IPS DF 6.9 (cell line): ENCODE measurements around the gene FBL.
A peak's percentile ranks its signal among the peaks of the same experiment; 100 is the strongest.

ENCODE experiments used
- DNase-seq: peaks from one replicate; pipeline ENCODE4 v3.0.0-alpha.2; 2013; ENCODE audit warnings: low read depth, low spot score
- H3K27ac ChIP-seq: one replicate; pipeline ENCODE4 v1.5.1; 2013; ENCODE audit warnings: low read length, control low read depth
- H3K27me3 ChIP-seq: 2 replicates; pipeline ENCODE4 v1.6.1; 2013; ENCODE audit warnings: mild to moderate bottlenecking, low read length; ENCODE audit not compliant: control insufficient read depth, insufficient read depth
- H3K36me3 ChIP-seq: 2 replicates; pipeline ENCODE4 v1.6.1; 2013; ENCODE audit warnings: low read length; ENCODE audit not compliant: control insufficient read depth, insufficient read depth
- H3K4me1 ChIP-seq: 2 replicates; pipeline ENCODE4 v1.6.1; 2013; ENCODE audit warnings: low read length; ENCODE audit not compliant: control insufficient read depth, insufficient read depth
- H3K4me3 ChIP-seq: 2 replicates; pipeline ENCODE4 v1.5.1; 2013; ENCODE audit warnings: mild to moderate bottlenecking, low read length
- H3K9me3 ChIP-seq: 2 replicates; pipeline ENCODE4 v1.6.1; 2013; ENCODE audit warnings: low read length, inconsistent platforms; ENCODE audit not compliant: control insufficient read depth, insufficient read depth
- WGBS: extraction: QIAGEN DNeasy Blood & Tissue Kit; methylation state at CpG from one replicate; pipeline ENCODE4 v1.1.7; 2013; ENCODE audit warnings: mixed read lengths, missing lambda C conversion rate; ENCODE audit not compliant: insufficient read length, insufficient coverage; 5-methylcytosine and 5-hydroxymethylcytosine counted together

Gene FBL

DNA sequence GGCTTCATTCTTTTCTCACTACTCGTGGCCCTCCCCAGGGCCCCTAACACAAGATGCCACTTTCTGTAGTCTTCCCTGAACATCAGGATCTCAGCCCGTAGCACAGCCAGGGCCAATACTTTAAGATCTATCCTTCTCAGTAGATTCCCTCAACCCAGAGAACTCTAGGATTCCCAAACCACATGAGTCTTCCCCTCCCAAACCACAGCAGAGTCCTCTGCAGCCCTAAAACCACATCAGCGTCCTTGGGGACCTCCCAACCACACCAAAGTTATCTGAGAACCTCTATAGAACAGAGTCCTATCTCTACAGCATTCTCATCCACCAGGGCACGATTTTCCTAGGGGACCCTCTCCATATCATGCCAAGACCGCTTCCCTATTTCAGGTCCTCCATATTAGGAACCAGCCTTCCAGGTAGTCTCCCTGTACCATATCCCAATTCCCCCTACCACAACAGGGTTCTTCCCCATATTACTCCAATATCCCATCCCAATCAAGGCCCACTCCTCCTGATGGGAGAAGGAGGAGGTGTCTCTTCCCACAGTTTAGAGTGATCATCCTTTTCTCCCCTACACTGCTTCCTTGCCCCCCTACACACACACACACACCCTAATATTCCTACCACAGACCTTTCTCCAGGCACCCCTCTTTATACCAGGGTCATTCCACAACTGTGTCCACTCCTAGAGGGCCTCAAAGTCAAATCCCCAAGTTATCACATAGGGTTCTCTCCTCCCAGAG is 13.7 kb downstream of the FBL start:
- no peaks in the 10 kb centered on the region for H3K9me3 ChIP-seq
- no peak for DNase-seq
- no CpG with 5 or more reads among the region's 5 CpGs for WGBS
- H3K27ac ChIP-seq: no peak overlapping the region
- H3K36me3 ChIP-seq: peaks cover 26% of the 10 kb centered on the region
- H3K4me3 ChIP-seq: peak overlapping the region; percentile 95; the same call in 1 of the 2 replicates
- no peaks in the 10 kb centered on the region for H3K27me3 ChIP-seq
- H3K4me1 ChIP-seq: no peaks in the 10 kb centered on the region

DNA sequence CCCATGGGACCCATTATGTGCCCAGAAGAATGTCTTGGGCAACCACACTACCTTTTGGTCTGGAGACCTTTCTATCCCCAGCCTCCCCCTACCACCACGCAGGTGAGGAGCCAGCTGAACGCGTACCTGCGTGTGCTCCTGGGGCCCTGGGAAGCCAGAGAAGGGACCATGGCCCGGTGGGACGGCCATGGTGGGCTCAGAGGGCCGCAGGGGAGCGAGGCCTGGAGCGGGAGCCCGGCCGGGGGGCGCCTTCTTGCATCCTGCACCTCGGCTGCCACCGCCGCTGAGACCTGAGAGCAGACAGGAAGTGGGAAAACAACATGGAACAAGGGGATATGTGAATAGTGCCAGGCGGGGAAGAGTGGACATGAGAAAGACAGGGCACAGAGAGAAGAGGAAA is 14.5 kb downstream of the FBL start:
- Histone ChIP-seq H3K4me1 (no peaks in the 10 kb centered on the region), H3K4me3 (no peak overlapping the region), H3K27ac (no peak overlapping the region), H3K27me3 (no peaks in the 10 kb centered on the region), H3K36me3 (peaks cover 22% of the 10 kb centered on the region), H3K9me3 (no peaks in the 10 kb centered on the region)
- WGBS: no CpG with 5 or more reads among the region's 16 CpGs
- DNase-seq: no peak

DNA sequence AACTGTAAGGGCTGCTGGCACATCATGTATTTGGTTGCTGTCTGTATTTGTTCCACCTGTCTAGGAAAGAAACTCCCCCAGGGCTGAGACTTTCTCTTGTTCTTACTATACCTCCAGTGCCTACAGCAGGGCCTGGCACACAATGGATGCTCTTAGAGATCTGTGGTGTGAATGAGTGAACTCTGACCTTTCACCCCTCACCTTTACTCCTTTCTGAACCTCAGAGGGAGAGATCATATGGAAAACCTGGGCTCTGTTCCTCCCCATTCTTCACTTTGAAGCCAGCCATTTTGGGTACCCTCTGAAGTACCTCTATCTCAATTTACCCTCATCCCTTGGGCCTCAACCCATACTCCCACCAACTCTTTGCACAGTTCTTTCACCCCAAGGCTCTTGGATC is 15.3 kb downstream of the FBL start:
- H3K4me1 ChIP-seq: no peaks in the 10 kb centered on the region
- H3K9me3 ChIP-seq: no peaks in the 10 kb centered on the region
- no peaks in the 10 kb centered on the region for H3K27me3 ChIP-seq
- H3K4me3 ChIP-seq: no peak overlapping the region
- H3K27ac ChIP-seq: no peak overlapping the region
- DNase-seq: no peak
- H3K36me3 ChIP-seq: peaks cover 19% of the 10 kb centered on the region

DNA sequence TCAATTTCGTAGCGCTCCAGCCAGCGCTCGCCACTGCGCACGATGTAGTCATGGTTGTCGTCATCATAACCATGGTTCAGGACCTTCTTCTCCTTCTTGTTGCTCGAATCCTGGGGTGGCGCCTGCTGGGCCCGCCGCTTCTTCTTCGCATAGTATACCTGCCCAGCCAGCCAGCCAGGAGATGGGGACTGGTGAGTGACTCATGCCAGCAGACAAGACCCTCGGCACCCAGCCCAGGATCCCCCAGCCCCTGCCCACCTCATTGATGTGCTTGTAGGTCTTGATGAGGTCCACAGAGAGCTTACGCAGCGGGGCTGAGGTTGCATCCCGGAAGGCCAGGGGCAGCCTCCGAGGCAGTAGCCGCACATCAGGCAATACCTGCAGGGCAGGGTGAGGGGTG is 15.8 kb downstream of the FBL start:
- H3K27me3 ChIP-seq: no peaks in the 10 kb centered on the region
- no peaks in the 10 kb centered on the region; the same call in 1 of the 2 replicates for H3K4me1 ChIP-seq
- WGBS: no CpG with 5 or more reads among the region's 18 CpGs
- peaks cover 22% of the 10 kb centered on the region for H3K36me3 ChIP-seq
- DNase-seq: no peak
- no peak overlapping the region for H3K4me3 ChIP-seq
- H3K27ac ChIP-seq: no peak overlapping the region
- no peaks in the 10 kb centered on the region for H3K9me3 ChIP-seq

DNA sequence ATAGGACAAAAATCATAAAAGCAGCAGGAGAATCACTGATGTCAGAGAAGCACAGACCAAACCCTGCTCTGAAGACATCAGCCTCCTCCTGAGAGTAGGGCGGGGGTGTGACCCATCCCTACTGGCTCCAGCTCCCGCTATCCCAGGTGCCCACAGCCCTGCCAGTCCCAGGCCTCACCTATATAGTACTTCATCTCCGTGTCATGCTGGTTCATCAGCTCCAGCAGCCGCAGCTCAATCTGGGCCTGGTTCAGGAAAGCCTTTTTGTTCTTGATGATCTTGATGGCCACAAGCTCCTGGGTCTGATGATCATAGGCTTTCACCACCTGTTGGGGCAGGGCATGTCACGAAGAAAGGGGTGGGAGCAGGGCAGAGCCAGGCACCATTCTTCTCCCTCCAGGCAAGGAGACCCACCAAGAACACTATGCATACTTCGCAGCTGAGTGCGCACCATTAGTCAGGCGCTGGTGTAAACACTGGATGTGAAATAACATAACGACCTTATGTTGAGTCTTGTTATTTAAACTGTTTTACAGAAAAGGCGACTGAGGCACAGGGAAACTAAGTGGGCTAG is 16.4 kb downstream of the FBL start:
- H3K27me3 ChIP-seq: no peaks in the 10 kb centered on the region

DNA sequence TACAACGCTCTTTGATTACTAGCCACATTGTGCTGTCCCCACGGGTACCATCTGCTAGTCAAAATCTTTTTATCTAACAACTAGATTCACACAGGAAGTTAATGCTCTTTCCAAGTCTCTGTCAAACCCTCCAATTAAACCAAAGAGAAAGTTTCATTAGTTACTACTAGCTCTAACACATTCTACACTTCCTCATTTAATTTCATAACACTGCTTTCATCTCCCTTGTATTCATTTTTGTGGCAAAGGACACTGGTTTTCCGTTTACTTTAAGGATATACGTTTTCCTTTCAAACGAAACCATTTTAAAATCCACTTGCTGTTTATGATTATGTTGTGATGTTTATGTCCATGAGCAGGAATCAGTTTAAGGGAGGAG is 17.5 kb downstream of the FBL start:
- peaks cover 19% of the 10 kb centered on the region for H3K36me3 ChIP-seq
- no CpG with 5 or more reads among the region's 5 CpGs for WGBS

More for the DNA sequence above, 16.4 kb downstream of the FBL start:
- no CpG with 5 or more reads among the region's 10 CpGs for WGBS
- Histone ChIP-seq H3K4me1 (peaks cover 2% of the 10 kb centered on the region; the same call in 1 of the 2 replicates), H3K4me3 (no peak overlapping the region), H3K36me3 (peaks cover 22% of the 10 kb centered on the region), H3K27ac (no peak overlapping the region), H3K9me3 (no peaks in the 10 kb centered on the region)
- no peak for DNase-seq

DNA sequence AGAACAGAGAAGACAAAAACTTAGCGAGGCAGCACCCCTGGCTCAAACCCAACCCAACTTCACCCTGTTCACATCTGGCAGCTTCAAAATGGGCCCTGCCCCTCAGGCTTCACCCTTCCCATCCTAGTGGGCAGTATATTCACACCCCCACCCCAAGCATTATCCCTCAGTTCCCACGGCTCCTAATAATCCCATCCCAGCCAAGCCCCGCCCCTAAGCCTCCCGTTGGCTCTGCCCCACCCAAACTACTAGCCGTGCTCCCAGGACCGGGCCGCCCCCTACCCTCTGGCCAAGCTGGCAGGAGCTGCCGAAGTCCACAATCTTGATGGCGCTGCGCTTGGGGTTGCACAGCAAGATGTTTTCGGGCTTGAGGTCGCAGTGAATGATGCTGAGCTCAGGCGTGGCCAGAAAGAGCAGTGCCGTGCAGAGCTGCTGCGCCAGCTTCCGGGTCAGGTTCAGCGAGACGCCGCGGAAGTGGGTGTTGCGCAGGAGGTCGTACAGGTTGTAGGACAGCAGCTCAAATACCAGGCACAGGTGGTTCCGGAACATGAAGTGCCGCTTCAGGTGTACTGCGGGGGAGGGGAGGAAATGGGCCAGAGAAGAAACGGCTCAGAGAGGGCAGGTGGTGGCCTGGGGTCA is 18.0 kb downstream of the FBL start:
- peaks cover 2% of the 10 kb centered on the region; the same call in 1 of the 2 replicates for H3K4me1 ChIP-seq
- peaks cover 19% of the 10 kb centered on the region for H3K36me3 ChIP-seq
- H3K27me3 ChIP-seq: no peaks in the 10 kb centered on the region
- WGBS: no CpG with 5 or more reads among the region's 26 CpGs
- H3K9me3 ChIP-seq: no peaks in the 10 kb centered on the region
- no peak for DNase-seq
- H3K27ac ChIP-seq: no peak overlapping the region
- no peak overlapping the region for H3K4me3 ChIP-seq

More for the DNA sequence above, 17.5 kb downstream of the FBL start:
- Histone ChIP-seq H3K27me3 (no peaks in the 10 kb centered on the region), H3K9me3 (no peaks in the 10 kb centered on the region), H3K4me1 (peaks cover 2% of the 10 kb centered on the region; the same call in 1 of the 2 replicates), H3K4me3 (no peak overlapping the region), H3K27ac (no peak overlapping the region)
- DNase-seq: no peak

DNA sequence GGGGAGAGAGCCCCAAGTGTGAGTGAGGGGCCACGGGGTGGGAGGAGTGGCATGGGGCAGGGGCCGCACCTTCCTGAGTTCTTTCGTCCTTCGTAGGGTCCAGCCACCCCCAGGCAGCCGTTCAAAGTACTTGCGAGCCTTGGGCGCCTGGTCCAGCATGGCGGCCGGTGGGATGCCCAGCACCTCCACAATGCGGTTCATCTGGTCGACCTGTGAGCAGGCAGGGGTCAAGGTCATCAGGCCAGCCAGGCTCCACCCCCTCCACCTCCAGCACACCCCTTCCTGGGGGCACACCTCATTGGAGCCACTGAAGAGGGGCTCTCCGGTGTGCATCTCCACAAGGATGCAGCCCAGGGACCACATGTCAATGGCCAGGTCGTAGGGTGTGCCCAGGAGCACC is 19.0 kb downstream of the FBL start:
- no peaks in the 10 kb centered on the region for H3K9me3 ChIP-seq
- H3K27me3 ChIP-seq: no peaks in the 10 kb centered on the region
- no peak overlapping the region for H3K4me3 ChIP-seq
- no CpG with 5 or more reads among the region's 13 CpGs for WGBS
- peaks cover 19% of the 10 kb centered on the region for H3K36me3 ChIP-seq
- DNase-seq: no peak
- peaks cover 2% of the 10 kb centered on the region; the same call in 1 of the 2 replicates for H3K4me1 ChIP-seq
- H3K27ac ChIP-seq: no peak overlapping the region

DNA sequence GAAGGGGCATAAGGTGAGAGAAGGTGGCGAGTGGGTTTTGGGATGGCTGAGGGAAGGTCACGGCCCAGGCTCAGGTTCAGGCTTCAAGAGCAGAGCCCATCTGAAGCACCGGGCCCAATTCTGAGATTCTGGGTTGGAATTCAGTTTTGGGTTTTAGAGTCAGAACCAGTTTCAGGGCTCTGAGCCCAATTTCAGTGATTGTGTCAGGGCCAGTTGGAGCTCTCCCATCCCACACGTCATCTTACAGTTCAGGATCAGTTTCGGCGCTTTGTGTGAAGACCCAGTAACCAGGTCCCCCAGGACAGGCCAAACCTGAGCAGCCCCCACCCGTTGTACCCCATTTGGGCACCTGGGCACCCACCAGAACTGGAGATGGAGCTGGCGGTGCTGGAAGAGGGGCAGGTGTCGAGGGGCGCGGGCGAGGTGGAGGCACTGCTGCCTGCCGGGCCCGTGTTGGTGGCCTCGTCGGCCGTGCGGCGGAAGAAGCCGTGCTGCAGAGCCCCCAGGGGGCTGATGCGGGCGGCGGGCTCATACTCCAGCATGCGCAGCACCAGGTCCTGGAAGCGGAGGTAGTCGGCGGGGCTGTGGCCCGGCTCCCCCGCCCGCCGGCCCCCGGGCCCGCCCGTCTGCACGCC is 19.8 kb downstream of the FBL start:
- Histone ChIP-seq H3K4me3 (no peak overlapping the region), H3K9me3 (no peaks in the 10 kb centered on the region), H3K36me3 (peaks cover 19% of the 10 kb centered on the region), H3K27me3 (no peaks in the 10 kb centered on the region), H3K27ac (no peak overlapping the region), H3K4me1 (peaks cover 2% of the 10 kb centered on the region; the same call in 1 of the 2 replicates)
- WGBS: no CpG with 5 or more reads among the region's 35 CpGs
- DNase-seq: no peak

DNA sequence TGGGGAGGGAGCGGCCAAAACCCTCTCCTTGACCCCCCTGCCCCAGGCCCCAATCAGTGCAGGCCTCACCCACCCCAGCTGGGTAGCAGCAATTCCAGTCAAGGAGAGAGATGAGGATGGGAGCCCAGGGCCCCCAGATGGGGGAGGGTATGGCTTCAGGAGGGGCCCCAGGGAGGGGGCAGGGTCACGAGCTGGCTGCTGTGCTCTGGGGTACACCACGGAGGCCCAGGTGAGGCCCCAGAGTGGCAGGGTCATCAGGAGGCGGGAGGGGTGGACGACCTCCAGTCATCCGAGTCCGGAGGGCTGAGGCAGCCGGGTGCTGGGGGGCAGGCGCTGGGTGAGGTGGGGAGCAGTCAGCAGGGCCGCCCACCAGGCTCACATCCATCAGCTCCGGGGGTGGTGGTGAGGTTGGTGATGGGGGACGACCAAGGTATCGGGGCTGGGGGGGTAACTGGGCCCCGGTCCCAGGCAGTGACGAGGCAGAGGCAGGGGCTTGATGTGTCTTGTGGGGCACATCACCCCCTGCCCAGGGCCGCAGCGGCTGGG is 20.6 kb downstream of the FBL start:
- H3K27ac ChIP-seq: no peak overlapping the region
- H3K36me3 ChIP-seq: peaks cover 18% of the 10 kb centered on the region
- no peak for DNase-seq
- H3K27me3 ChIP-seq: no peaks in the 10 kb centered on the region
- no peak overlapping the region for H3K4me3 ChIP-seq
- no peaks in the 10 kb centered on the region for H3K9me3 ChIP-seq
- peaks cover 2% of the 10 kb centered on the region; the same call in 1 of the 2 replicates for H3K4me1 ChIP-seq
- WGBS: no CpG with 5 or more reads among the region's 17 CpGs
